ENCODE results near the gene COPS4. TPM values are rescaled to one million over a fixed set of nuclear protein-coding genes. Genes with fewer than 3 reads are reported as not detected.
"Not testable (repeated sequence)": the region's sequence is repeated elsewhere in the genome, so short reads cannot be mapped to it uniquely, and the experiment has no call there.

The COPS4 gene
- 40.4 and 55.3 TPM in 2 replicates for total RNA-seq (2014; rRNA removed; shearing (Covaris generic))
- 24.8 and 26.6 TPM in 2 replicates for polyA plus RNA-seq (2014; cell fraction: nucleus; rRNA removed)

GRCh38 chr4:83034630-83035494 is at the start of gene COPS4:
TSS of gene COPS4 (plus strand) at chr4:83035183. CDS start at chr4:83035225, 42 bp downstream.
- peak; percentile 99 for DNase-seq (ENCODE audit: extremely low read depth, low read depth)

GRCh38 chr4:82987519-82987918 is 47.5 kb upstream of the COPS4 start:
- DNase-seq (ENCODE audit: extremely low read depth, low read depth): not testable (repeated sequence)

- no peak for DNase-seq (ENCODE audit: extremely low read depth, low read depth)
Measured at GRCh38 chr4:82988323-82988832, 46.6 kb upstream of the COPS4 start.

- DNase-seq (ENCODE audit: extremely low read depth, low read depth): no peak
Measured at GRCh38 chr4:82989575-82990429, 45.2 kb upstream of the COPS4 start.

GRCh38 chr4:82994834-82995233 is 40.1 kb upstream of the COPS4 start:
- no peak for DNase-seq (ENCODE audit: extremely low read depth, low read depth)

- DNase-seq (ENCODE audit: extremely low read depth, low read depth): no peak
Measured at GRCh38 chr4:82998898-82999297, 36.1 kb upstream of the COPS4 start.

GRCh38 chr4:83002329-83002728 is 32.7 kb upstream of the COPS4 start:
- DNase-seq (ENCODE audit: extremely low read depth, low read depth): no peak

GRCh38 chr4:83003044-83003791 is 31.8 kb upstream of the COPS4 start:
- DNase-seq (ENCODE audit: extremely low read depth, low read depth): not testable (repeated sequence)

- DNase-seq (ENCODE audit: extremely low read depth, low read depth): no peak
Measured at GRCh38 chr4:83009529-83009928, 25.5 kb upstream of the COPS4 start.

GRCh38 chr4:83010111-83010521 is 24.9 kb upstream of the COPS4 start:
- DNase-seq (ENCODE audit: extremely low read depth, low read depth): no peak

- peak; percentile 66 for DNase-seq (ENCODE audit: extremely low read depth, low read depth)
Measured at GRCh38 chr4:83010522-83011318, 24.3 kb upstream of the COPS4 start, which contains the start of gene LIN54. TSS of gene LIN54 (minus strand) at chr4:83010823. CDS start at chr4:82984844, 25,979 bp downstream.

- no peak for DNase-seq (ENCODE audit: extremely low read depth, low read depth)
Measured at GRCh38 chr4:83011689-83012199, 23.2 kb upstream of the COPS4 start.

- DNase-seq (ENCODE audit: extremely low read depth, low read depth): no peak
Measured at GRCh38 chr4:83012200-83012686, 22.7 kb upstream of the COPS4 start.

- DNase-seq (ENCODE audit: extremely low read depth, low read depth): peak; percentile 94
Measured at GRCh38 chr4:83012687-83013419, 22.1 kb upstream of the COPS4 start.

- no peak for DNase-seq (ENCODE audit: extremely low read depth, low read depth)
Measured at GRCh38 chr4:83013420-83013867, 21.5 kb upstream of the COPS4 start.

- DNase-seq (ENCODE audit: extremely low read depth, low read depth): no peak
Measured at GRCh38 chr4:83013902-83014301, 21.1 kb upstream of the COPS4 start.

GRCh38 chr4:83019794-83020494 is 15.0 kb upstream of the COPS4 start:
- DNase-seq (ENCODE audit: extremely low read depth, low read depth): no peak

Data from NCI-H460 (cell line).